ENCODE measurements around the gene SPAG8. TPM values are rescaled to one million over a fixed set of nuclear protein-coding genes. Genes with fewer than 3 reads are reported as not detected.

SPAG8 gene
- total RNA-seq, 1 experiment from 2014 or later, result 0.86 TPM

- DNase-seq (ENCODE audit: low read depth), result no peak
Measured at GRCh38 chr9:35840881-35841644, 29.0 kb upstream of the SPAG8 start.

GRCh38 chr9:35839926-35840325, 27.9 kb upstream of the SPAG8 start:
- no peak for DNase-seq (ENCODE audit: low read depth)

GRCh38 chr9:35836595-35836994, 24.5 kb upstream of the SPAG8 start:
- no peak for DNase-seq (ENCODE audit: low read depth)

GRCh38 chr9:35835766-35836165, 23.7 kb upstream of the SPAG8 start:
- DNase-seq (ENCODE audit: low read depth), result no peak

GRCh38 chr9:35835216-35835632, 23.2 kb upstream of the SPAG8 start:
- DNase-seq (ENCODE audit: low read depth), result no peak

GRCh38 chr9:35834260-35835215, 22.5 kb upstream of the SPAG8 start:
- DNase-seq (ENCODE audit: low read depth), result no peak

- DNase-seq (ENCODE audit: low read depth), result no peak
Measured at GRCh38 chr9:35832814-35833213, 20.8 kb upstream of the SPAG8 start.

- DNase-seq (ENCODE audit: low read depth), result no peak
Measured at GRCh38 chr9:35831040-35831439, 19.0 kb upstream of the SPAG8 start.

DNA sequence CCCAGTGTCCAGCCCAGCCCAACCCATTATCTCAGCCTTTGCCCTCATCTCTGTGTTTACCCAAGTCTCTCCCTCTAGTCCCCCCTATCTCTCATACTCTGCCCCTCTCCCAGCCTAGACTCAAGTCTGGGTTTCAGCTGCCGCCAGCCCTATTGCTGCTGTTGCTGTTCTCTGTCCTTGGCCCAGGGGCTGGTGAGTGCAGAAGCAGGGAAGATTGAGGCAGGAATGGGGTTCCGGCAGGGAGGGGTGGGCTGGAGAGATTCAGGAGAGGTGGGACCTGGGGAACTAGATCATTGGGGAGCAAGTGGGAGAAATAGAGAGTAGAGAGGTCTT, 17.7 kb upstream of the SPAG8 start:
- no peak for DNase-seq (ENCODE audit: low read depth)

GRCh38 chr9:35829084-35829763, 17.2 kb upstream of the SPAG8 start, which contains the start of gene TMEM8B:
Gene TMEM8B, plus strand, starts transcription at chr9:35829228. Its CDS starts 220 bp downstream, at chr9:35829448.
- peak; percentile 90 for DNase-seq (ENCODE audit: low read depth)

- no peak for DNase-seq (ENCODE audit: low read depth)
Measured at GRCh38 chr9:35828716-35829083, 16.6 kb upstream of the SPAG8 start, which contains the start of gene FAM221B. Gene FAM221B, minus strand, starts transcription at chr9:35828732. Its CDS starts 2,571 bp downstream, at chr9:35826161.

DNA sequence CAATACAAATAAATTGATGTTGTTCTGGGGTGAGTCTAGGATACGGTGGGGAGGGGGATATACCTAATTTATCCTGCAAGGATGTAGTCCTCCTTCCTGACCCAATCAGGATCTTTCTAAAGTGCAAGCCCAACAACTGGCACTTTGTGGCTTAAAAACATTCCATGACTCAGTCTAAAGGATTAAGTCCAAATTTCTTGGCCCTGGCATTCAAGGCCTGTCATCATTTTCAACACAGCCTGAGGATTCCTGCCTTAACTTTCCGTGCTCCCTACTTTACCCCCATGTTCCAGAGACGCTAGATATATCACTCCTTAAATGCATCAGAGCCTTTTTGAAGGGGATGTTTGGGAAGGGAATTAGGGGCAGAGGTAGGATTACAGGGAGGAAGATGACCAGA, 15.4 kb upstream of the SPAG8 start:
- peak; percentile 70 for DNase-seq (ENCODE audit: low read depth)

GRCh38 chr9:35826071-35826701, 14.1 kb upstream of the SPAG8 start:
- DNase-seq (ENCODE audit: low read depth), result peak; percentile 70

DNA sequence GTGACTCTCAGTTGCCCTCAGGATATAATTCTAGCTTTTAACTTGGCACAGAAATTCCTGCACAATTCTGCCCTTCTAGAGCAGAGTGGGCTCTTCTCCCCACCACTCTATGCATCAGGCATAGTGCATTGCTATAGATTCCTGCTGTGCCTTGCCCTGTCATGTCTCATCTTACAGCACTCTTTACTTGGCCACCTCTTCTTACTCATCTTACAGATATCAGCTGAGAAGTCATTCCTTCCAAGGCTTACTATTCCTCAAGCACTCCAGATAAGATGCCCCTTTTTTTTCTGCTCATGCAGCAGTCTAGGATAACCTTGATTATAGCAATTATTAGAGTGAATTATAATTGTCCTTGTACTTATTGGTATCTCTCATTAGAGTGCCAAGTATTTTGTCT, 10.9 kb upstream of the SPAG8 start:
- DNase-seq (ENCODE audit: low read depth), result no peak

- peak; percentile 79 for DNase-seq (ENCODE audit: low read depth)
Measured at GRCh38 chr9:35820076-35820475, 8.0 kb upstream of the SPAG8 start.

- DNase-seq (ENCODE audit: low read depth), result no peak
Measured at GRCh38 chr9:35818341-35818740, 6.3 kb upstream of the SPAG8 start.

GRCh38 chr9:35816708-35817107, 4.6 kb upstream of the SPAG8 start:
- no peak for DNase-seq (ENCODE audit: low read depth)

DNA sequence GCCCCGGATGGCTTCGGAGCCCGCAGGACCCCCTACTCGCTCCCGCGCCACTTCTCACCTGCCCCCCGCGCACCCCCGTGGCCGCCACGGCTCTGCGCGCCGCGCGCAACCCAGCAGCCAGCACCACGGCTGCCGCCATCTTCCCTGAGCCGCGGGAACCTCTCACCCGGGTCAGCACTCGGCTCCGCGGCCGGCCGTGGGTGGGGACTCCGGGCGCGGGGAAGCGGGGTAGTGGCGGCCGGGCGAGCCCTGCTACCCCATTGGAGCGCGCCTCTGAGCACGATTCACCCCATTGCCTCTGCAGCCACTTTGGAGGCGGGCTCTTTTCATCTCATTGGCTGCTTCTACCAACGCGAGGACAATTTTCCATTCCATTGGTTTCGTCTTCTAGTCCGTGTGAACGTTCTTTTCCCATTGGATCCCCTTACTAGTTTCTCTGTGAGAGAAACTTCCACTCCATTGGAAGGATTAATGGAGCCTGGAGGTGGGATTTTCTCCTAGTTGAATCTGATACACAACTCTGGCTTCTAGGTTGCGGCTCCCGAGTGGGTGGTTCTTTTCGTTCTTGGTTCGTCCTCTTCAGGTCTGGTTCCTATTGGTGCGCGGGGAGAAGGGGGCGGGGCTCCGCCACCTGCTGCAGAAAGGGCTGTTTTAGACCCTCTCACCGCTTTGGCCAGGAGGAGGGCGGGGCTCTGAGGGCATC, 2.9 kb upstream of the SPAG8 start, which contains the start of gene HINT2:
Gene HINT2, minus strand, starts transcription at position 202 of the 703 bp plus-strand sequence. Its CDS starts 63 bp downstream, at position 139.
- DNase-seq (ENCODE audit: low read depth), result peak; percentile 100

DNA sequence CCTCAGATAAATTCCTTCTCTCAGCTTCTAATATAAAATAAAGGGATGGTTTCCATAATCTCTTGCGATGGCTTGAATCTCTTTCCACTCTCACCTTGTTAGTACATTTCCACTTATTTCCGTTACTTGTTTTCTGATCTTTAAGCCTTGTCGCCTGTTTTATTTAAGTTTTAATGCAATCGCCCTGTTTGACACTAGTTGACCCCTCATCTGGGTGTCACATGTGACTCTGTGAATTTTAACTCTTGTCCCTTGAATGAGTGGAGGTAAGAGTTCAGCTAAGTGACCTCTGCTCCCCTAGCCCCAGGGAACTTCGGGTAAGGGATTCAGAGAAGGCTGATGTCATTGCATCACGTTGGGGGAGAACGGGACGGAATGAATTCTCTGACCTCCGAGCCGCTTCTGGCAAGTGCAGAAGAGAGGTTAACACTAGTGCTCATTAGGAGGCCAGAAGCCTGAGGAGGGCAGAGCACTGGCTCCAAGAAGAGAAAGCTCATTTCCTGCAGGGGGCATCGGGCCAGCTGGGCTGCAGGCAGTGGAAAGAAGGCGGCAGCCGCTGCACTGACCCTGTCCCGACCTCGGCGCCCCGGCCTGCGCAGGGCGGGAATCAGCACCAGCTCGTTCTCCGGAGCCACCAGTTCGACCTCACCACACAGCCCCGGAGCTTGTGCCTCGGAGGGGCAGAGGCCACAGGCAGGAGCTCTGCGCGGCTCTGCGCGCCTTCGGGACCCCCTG, 2.2 kb upstream of the SPAG8 start:
- DNase-seq (ENCODE audit: low read depth), result peak; percentile 74

- DNase-seq (ENCODE audit: low read depth), result peak; percentile 67
Measured at GRCh38 chr9:35813434-35814105, 1.5 kb upstream of the SPAG8 start.
